Heart right ventricle (tissue), 16 donors: ENCODE measurements around the gene TTC24. TPM values are rescaled to one million over a fixed set of nuclear protein-coding genes. Genes with fewer than 3 reads are reported as not detected.
A peak's percentile ranks its signal among the peaks of the same experiment; 100 is the strongest.

Experiments
- ATAC-seq, 8 donors: fragments of 200-7000 bp; cut with Tn5 transposase; one replicate each; pipeline ENCODE4 v1.9.1; 2020; ENCODE audit warnings: mild to moderate bottlenecking in 8 of 8, moderate library complexity in 8 of 8, moderate number of reproducible peaks in 1 of 8
- DNase-seq, 2 donors: peaks; one replicate each; pipeline ENCODE4 v3.0.0-alpha.2; 2020
- H3K27ac ChIP-seq, 10 donors: fragments of 200-600 bp; sonication (generic) in 2 of 10; one replicate each; pipeline versions ENCODE4 v1.5.0 to v1.8.0; 2020 to 2022; ENCODE audit warnings: mild to moderate bottlenecking in 3 of 10
- H3K27me3 ChIP-seq, 7 donors: fragments of 200-600 bp; one replicate each; pipeline ENCODE4 v1.8.0; 2021 to 2022; ENCODE audit warnings: mild to moderate bottlenecking in 2 of 7
- H3K36me3 ChIP-seq, 9 donors: fragments of 200-600 bp; sonication (generic) in 1 of 9; one replicate each; pipeline versions ENCODE4 v1.5.0 to v1.8.0; 2020 to 2022; ENCODE audit warnings: mild to moderate bottlenecking in 2 of 9
- H3K4me1 ChIP-seq, 9 donors: fragments of 200-600 bp; sonication (generic) in 1 of 9; one replicate each; pipeline versions ENCODE4 v1.5.0 to v1.8.0; 2020 to 2022; ENCODE audit warnings: mild to moderate bottlenecking in 4 of 9
- H3K4me3 ChIP-seq, 10 donors: fragments of 200-600 bp; sonication (generic) in 2 of 10; one replicate each; pipeline versions ENCODE4 v1.5.0 to v1.8.0; 2020 to 2022; ENCODE audit warnings: mild to moderate bottlenecking in 7 of 10, moderate library complexity in 2 of 10
- H3K9me3 ChIP-seq, 11 donors: fragments of 200-600 bp in 10 of 11; sonication (generic) in 2 of 11; one replicate each; pipeline versions ENCODE4 v1.5.0 to v1.8.0; 2013 to 2022; ENCODE audit warnings: mild to moderate bottlenecking in 2 of 11, control low read depth in 1 of 11, moderate library complexity in 1 of 11
- CTCF ChIP-seq, 9 donors: fragments of 200-600 bp; sonication (generic) in 2 of 9; IDR thresholded peaks; one replicate each; pipeline versions ENCODE4 v1.5.0 to v1.8.0; 2021 to 2022; ENCODE audit warnings: antibody characterized with exemption in 9 of 9, mild to moderate bottlenecking in 5 of 9, moderate library complexity in 1 of 9
- WGBS, 2 donors: extraction: QIAGEN DNeasy Blood & Tissue Kit; methylation state at CpG; one replicate each; pipeline ENCODE4 v1.1.7; 2013; ENCODE audit warnings: inconsistent platforms in 1 of 2; 5-methylcytosine and 5-hydroxymethylcytosine counted together
- intact Hi-C, 10 donors: fragments of 100-400 bp; cut with DNase I; formaldehyde crosslinking; loops; one replicate each; pipeline versions ENCODE4 v1.11.1 to v1.14.2; 2022
- polyA plus RNA-seq, 2 donors: library from polyadenylated mRNA; stranded (reverse); fragments of 200-250 nt; gene quantifications; one replicate each; pipeline ENCODE4 v1.2.3, GENCODE V29; 2013
- total RNA-seq, 10 donors: library from RNA; stranded (reverse); fragmentation: NEBNext Ultra II Directional in 3 of 10; extraction: Animal tissue kit (Norgen Biotek cat#: 25700) in 3 of 10; gene quantifications; one replicate each; pipeline versions ENCODE4 v1.2.1 to v1.2.4, GENCODE V29; 2021 to 2023
- donor health status: Arrhythmogenic right ventricular cardiomyopathy.
- donor health status: ischemic (EF 13 %, LVEDD 7.1; RV severe dilation, severe dysfunction).
- donor health status: healthy with polysubstance abuse.
- donor health status: DM: no; HTN: yes; CAD: no.
- donor health status: DM: no; HTN: no; CAD: no.
- donor health status: ischemic (EF 25% LVEDD 6.9; RV normal size, moderate dysfunction).
- donor health status: ischemic (EF 25% LVEDD 5.7; RV mildly dilated, moderate dysfunction).
- donor health status: healthy.
- donor health status: DM: yes; HTN: yes; CAD: no.
- donor health status: Ischemic cardiomyopathy.
- donor health status: ischemic (EF 35%, LVEDD 5.7; RV mildly dilated, moderate dysfunction).
- donor health status: nonischemic (EF 11% LVEDD 7.7; RV severe dilation, severe dysfunction).
- donor health status: DM: yes; HTN: yes; CAD: no.
- donor health status: PGD.
- donor health status: ischemic (EF 29% LVEDD 5.4; RV normal size, mild dysfunction).
- donor health status: nonischemic (EF 23%, LVEDD 6.1; RV moderate dilation, normal function).

The TTC24 gene
- total and polyA plus RNA-seq, 12 donors = 0.03 to 0.21 TPM; not detected in 10

- Histone ChIP-seq H3K4me3 (no peak overlapping the region), H3K27me3 (peaks cover 19 to 83% (median 44%) of the 10 kb centered on the region in 7 donors), H3K9me3 (no peaks in the 10 kb centered on the region), H3K27ac (no peak overlapping the region), H3K36me3 (no peaks in the 10 kb centered on the region), H3K4me1 (peaks cover 10 to 34% (median 24%) of the 10 kb centered on the region in 9 donors)
- no peak for TF ChIP-seq CTCF (IDR thresholded peaks at IDR 0.05)
- DNase-seq (no peak), ATAC-seq (no peak)
- intact Hi-C loops = loop anchor here in 2 of 10 donors (5.0 kb wide), 1 partner anchor 35 kb away; no protein-coding TSS in a partner anchor
- 86 to 87% methylated on average over 6 of the region's 6 CpGs for WGBS, 2 donors
Measured at GRCh38 chr1:156622581-156623297, 43.2 kb downstream of the TTC24 start.

GRCh38 chr1:156623946-156624813 lies 44.7 kb downstream of the TTC24 start:
- Histone ChIP-seq H3K4me3 (peak overlapping the region; percentile 34 to 58 (median 49)), H3K27ac (peak overlapping the region in 9 of 10 donors; percentile 45 to 76 (median 63)), H3K9me3 (no peaks in the 10 kb centered on the region), H3K4me1 (peaks cover 10 to 34% (median 24%) of the 10 kb centered on the region in 9 donors), H3K27me3 (peaks cover 19 to 97% (median 56%) of the 10 kb centered on the region in 7 donors), H3K36me3 (no peaks in the 10 kb centered on the region)
- intact Hi-C loops = loop anchor here in 3 of 10 donors (2.0 to 5.0 kb wide), 2 partner anchors 33 to 101 kb away; no protein-coding TSS in a partner anchor
- DNase-seq (peak; percentile 47 to 64), ATAC-seq (peak; percentile 65 to 82 (median 78))
- WGBS, 2 donors = 1 to 3% methylated on average over 86 to 87 of the region's 87 CpGs
- TF ChIP-seq CTCF (IDR thresholded peaks at IDR 0.05) = peak in 7 of 9 donors; percentile 18 to 59 (median 47)

DNA sequence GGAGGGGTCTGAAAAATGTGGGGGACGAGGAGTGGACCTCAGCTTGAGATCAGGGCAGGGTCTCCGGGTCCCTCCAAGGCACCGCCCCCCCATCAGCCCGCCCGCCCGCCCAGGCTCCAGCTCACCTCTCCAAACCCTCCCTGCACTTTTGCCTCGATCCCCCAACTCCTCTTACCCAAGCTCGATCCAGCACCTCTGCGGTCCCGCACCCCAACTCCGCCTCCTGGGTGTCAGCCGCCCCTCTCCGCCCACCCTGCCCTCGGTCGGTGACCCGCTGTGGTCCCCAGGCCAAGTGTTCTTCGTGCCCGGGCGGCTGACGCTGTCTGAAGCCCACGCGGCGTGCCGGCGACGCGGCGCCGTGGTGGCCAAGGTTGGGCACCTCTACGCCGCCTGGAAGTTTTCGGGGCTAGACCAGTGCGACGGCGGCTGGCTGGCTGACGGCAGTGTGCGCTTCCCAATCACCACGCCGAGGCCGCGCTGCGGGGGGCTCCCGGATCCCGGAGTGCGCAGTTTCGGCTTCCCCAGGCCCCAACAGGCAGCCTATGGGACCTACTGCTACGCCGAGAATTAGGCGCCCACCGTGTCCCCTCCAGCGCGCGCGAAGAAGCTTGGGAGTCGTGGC lies 45.4 kb downstream of the TTC24 start:
- DNase-seq (peak in 1 of 2 donors; percentile 23), ATAC-seq (peak in 4 of 8 donors; percentile 2 to 16 (median 6))
- WGBS, 2 donors = 1% methylated on average over 44 to 55 of the region's 55 CpGs
- Histone ChIP-seq H3K27ac (peak overlapping the region in 9 of 10 donors; percentile 45 to 76 (median 63)), H3K9me3 (no peaks in the 10 kb centered on the region), H3K27me3 (peaks cover 19 to 100% (median 64%) of the 10 kb centered on the region in 7 donors), H3K4me1 (peaks cover 10 to 34% (median 24%) of the 10 kb centered on the region in 9 donors), H3K36me3 (no peaks in the 10 kb centered on the region), H3K4me3 (peak overlapping the region; percentile 34 to 58 (median 49))
- TF ChIP-seq CTCF (IDR thresholded peaks at IDR 0.05) = no peak
- intact Hi-C loops = loop anchor here in 4 of 10 donors (2.0 to 5.0 kb wide), 3 partner anchors 32 to 100 kb away; partner anchors contain the start of gene NES (in 2 of the 4)
